Measurements from ENCODE around the gene P2RY6. TPM values are rescaled to one million over a fixed set of nuclear protein-coding genes. Genes with fewer than 3 reads are reported as not detected.

Gene P2RY6
- total RNA-seq, 1 experiment from 2014 or later: not detected

GRCh38 chr11:73311394-73311869 lies 39.3 kb downstream of the P2RY6 start:
- no peak overlapping the region for H3K27ac Mint-ChIP-seq
- Histone ChIP-seq H3K79me2 (ENCODE audit: insufficient read depth, low read length) (no peaks in the 10 kb centered on the region; the same call in 1 of the 2 replicates), H2BK120ac (ENCODE audit: low read depth, low read length, poor library complexity, severe bottlenecking) (no peak overlapping the region), H2BK15ac (ENCODE audit: low read depth, low read length) (no peak overlapping the region), H3K4ac (ENCODE audit: low read depth, low read length) (no peak overlapping the region), H2BK12ac (ENCODE audit: insufficient read length, low read depth, low read length) (no peak overlapping the region), H4K5ac (ENCODE audit: insufficient read length, low read depth, low read length) (no peak overlapping the region), H3K18ac (ENCODE audit: insufficient read length, low read depth, low read length) (no peak overlapping the region), H4K20me1 (ENCODE audit: control insufficient read depth, insufficient read depth, insufficient read length) (no peaks in the 10 kb centered on the region), H3K9ac (ENCODE audit: extremely low read depth, insufficient read length, low read length) (no peak overlapping the region), H3K27ac (ENCODE audit: insufficient read length, low read depth, low read length) (no peak overlapping the region), H2AK5ac (ENCODE audit: insufficient read length, low read length) (no peak overlapping the region), H2AFZ (ENCODE audit: low read length) (no peak overlapping the region), H2BK20ac (ENCODE audit: low read depth, low read length, poor library complexity, severe bottlenecking) (no peak overlapping the region), H4K91ac (ENCODE audit: insufficient read length, low read depth, low read length) (no peak overlapping the region), H3K9me3 (ENCODE audit: control insufficient read depth, low read depth, low read length) (no peaks in the 10 kb centered on the region), H3K56ac (ENCODE audit: insufficient read length, low read depth, low read length) (no peak overlapping the region), H3K4me2 (ENCODE audit: insufficient read depth, insufficient read length, low read length) (no peak overlapping the region), H3K23me2 (ENCODE audit: insufficient read length, low read depth, low read length, poor library complexity, severe bottlenecking) (peaks cover 24% of the 10 kb centered on the region), H4K8ac (replicated peaks; ENCODE audit: insufficient read length, low read depth, low read length) (no peak overlapping the region), H3K4me1 (ENCODE audit: insufficient read depth, low read length) (no peaks in the 10 kb centered on the region), H3K79me1 (ENCODE audit: insufficient read depth, low read depth, low read length, poor library complexity, severe bottlenecking) (no peaks in the 10 kb centered on the region), H3K27me3 (ENCODE audit: insufficient read depth, low read length) (peaks cover under 1% of the 10 kb centered on the region; the same call in 1 of the 2 replicates), H3K23ac (ENCODE audit: insufficient read length, low read depth, low read length) (no peak overlapping the region), H3K14ac (ENCODE audit: insufficient read depth, low read length) (no peak overlapping the region), H3T11ph (ENCODE audit: low read length) (no peak overlapping the region), H2BK5ac (ENCODE audit: insufficient read length, low read length) (no peak overlapping the region)
- no peaks in the 10 kb centered on the region; a peak in 1 of 5 replicates for H3K9me3 Mint-ChIP-seq
- H3K36me3 Mint-ChIP-seq (ENCODE audit: insufficient read depth in 1 of 3, low read depth in 3 of 3): peaks cover 0 to 5% (median 0%) of the 10 kb centered on the region in 3 experiments; a peak in 2 of 7 replicates
- no CpG with 5 or more reads among the region's 18 CpGs for WGBS (ENCODE audit: extremely low coverage, insufficient read length, low lambda C conversion rate)
- peaks cover 32 to 60% of the 10 kb centered on the region in 2 experiments for H3K4me1 Mint-ChIP-seq
- DNase-seq: no peak
- TF ChIP-seq CTCF (conservative IDR thresholded peaks at IDR 0.05): no peak
- peaks cover 44% of the 10 kb centered on the region for H3K27me3 Mint-ChIP-seq (ENCODE audit: low read depth)
- H3K4me3 Mint-ChIP-seq: no peak overlapping the region

Measured in H9 (cell line).